ENCODE measurements around the gene RNF223.
"Not testable (repeated sequence)": the region's sequence is repeated elsewhere in the genome, so short reads cannot be mapped to it uniquely, and the experiment has no call there.

Gene RNF223

GRCh38 chr1:1087351-1088028 is 13.4 kb upstream of the RNF223 start:
- DNase-seq (ENCODE audit: low spot score): no peak

- no peak for DNase-seq (ENCODE audit: low spot score)
These were observed 12.8 kb upstream of the RNF223 start for GRCh38 chr1:1086911-1087341.

DNA sequence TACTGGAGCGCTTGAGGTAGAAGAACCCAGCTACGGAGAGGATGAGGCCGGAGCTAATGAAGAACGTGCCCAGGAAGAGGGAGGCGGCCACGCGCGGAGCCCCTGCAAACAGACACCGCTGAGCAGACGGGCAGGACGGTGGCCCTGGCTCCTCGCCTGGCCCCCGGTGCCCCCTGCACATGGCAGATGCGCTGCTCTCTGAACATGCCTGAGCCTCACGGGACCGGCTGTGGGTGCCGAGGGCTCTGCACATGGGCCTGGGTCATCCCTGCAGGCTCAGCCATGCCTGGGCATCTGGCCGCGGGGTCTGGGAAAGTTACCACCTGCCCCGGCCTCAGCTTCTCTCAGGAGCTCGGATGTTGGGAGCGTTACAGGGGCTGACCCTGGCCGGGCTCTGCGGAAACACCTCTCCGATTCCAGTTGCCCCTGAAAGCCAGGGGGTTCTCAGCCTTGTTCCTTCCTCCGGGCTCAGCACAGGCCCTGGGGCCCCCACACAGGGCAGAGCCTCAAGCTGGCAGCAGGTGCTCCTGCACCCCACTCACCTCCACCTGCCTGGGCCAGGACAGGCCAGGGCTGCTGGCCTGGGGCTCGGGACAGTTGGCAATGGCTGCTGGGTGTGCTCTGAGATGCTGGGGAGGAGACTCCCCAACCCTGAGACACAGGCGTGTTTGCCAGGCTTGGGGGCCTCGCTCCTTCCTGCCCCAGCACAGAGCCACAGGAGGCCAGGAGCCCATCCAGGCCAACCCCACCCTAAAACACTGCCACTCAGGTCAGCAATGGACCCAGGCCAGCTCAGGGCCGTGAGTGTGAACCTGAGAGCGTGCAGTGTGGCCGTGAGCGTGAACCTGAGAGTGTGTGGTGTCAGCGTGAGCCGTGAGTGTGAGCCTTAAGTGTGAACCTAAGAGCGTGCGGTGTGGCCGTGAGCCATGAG is 12.1 kb upstream of the RNF223 start:
- DNase-seq (ENCODE audit: low spot score): no peak

DNA sequence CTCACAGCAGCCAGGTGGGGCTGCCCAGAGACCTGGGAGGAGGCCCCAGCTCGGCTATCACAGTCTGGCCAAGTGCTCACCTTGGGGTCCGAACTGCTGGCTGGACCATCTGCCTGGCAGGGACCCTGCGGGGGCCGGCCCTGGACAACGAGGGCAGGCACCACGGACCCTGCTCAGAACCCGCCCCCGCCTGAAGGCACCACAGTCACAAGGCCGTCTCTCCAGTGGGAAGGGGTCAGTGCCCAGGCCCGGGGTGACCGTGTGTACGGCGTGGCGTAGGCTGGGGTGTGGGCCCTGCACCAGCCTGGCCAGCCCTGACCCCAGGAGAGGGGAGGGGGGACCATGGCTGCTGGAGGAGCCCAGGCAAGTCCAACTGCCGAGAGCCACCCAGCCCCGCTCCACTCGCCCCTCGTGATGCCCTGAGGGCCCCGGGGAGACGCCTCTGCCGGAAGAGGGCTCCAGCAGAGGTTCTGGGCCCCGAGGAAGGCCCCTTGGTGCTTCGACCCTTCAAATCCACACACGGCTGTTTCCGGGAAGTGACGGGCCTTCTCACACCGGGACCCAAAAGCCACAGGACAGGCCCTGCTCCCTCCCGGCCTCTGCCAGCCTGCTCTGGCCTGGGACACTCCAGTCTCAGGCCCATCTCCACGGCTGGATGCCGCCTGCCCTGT is 11.2 kb upstream of the RNF223 start:
- no peak for DNase-seq (ENCODE audit: low spot score)

DNA sequence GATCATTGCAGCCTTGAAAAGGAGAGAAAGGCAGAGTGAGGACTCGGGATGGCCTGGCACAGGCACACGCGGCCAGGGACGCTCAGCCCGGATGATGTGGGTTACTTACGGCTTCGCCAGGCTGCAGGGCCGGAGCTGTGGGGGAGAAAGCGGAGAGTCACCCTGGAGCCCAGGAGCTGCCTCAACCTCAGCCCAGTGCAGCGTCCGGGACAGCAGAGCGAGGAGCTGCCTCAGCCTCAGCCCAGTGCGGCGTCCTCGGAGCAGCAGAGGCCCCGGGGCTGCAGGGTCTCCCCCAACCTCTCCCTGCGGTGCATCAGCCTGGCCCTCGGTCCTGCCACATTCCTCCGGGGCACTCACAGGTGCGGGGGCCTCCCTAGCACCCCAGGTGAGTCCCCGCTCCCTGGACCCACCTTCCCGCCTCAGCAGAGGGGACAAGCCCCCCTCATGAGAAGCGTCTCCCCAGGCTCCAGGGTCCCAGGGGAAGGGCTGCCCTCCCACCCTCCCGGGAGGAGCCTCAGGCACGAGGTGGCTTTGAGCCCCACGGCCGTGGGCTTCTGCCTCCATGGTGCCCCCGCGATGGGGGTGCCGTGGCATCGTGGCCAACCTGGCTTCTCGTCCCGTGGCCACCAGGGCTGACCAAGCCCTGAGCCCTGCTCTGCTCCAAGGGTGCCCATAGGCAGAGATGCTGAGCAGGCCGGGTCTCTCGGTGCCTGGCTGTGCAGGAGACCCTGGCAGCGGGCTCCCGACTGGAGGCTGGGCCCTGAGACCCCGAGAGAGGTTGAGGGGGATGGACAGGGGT is 10.5 kb upstream of the RNF223 start:
- DNase-seq (ENCODE audit: low spot score): no peak

GRCh38 chr1:1083416-1084371 is 9.6 kb upstream of the RNF223 start:
- DNase-seq (ENCODE audit: low spot score): no peak

GRCh38 chr1:1082776-1083415 is 8.8 kb upstream of the RNF223 start:
- DNase-seq (ENCODE audit: low spot score): no peak

GRCh38 chr1:1082239-1082775 is 8.2 kb upstream of the RNF223 start:
- no peak for DNase-seq (ENCODE audit: low spot score)

DNA sequence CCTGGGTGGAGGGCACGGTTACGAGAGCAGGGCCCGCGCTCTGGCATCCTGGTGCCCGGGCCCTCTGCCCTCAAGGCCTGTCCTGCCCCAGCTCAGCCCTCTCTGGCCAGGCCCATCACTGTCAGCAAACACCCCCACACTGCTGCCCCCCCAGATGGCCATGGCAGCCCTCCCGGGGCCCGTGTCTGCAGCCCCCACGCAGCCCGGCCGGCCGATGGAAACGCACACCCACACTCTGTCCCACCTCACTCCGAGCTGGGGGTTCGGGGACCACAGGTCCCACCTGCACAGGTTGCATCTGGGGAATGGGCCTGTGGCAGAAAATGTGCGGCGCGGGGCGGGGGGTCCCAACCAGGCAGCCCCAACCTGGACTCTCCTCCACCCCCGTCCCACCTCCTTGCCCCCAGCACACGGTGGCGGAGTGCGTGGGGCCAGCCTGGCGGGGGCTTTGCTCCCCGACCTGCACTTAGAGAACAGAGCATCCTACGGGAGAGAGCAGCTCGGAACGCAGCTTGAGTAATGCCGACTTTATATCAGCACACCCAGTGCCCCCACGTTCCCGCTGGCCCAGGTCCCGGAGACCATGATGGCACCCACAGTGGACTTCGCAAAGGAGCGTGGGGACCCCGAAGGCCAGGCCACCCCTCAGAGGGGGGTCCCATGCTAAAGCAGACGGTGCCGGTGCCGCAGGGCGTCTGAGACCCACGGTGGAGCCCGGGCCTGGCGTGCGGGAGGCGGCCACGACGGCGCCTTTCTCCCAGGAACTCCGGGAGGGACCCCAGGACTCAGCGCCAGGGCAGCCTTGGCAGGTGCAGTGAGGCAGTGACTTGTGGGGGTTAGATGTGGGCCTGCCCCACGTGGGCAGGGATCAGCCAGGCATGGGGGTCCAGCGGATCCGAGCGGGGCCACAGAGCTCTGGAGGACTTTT is 7.5 kb upstream of the RNF223 start:
- no peak for DNase-seq (ENCODE audit: low spot score)

- no peak for DNase-seq (ENCODE audit: low spot score)
These were observed 6.8 kb upstream of the RNF223 start for GRCh38 chr1:1080951-1081310.

GRCh38 chr1:1080122-1080757 is 6.1 kb upstream of the RNF223 start:
- no peak for DNase-seq (ENCODE audit: low spot score)

DNA sequence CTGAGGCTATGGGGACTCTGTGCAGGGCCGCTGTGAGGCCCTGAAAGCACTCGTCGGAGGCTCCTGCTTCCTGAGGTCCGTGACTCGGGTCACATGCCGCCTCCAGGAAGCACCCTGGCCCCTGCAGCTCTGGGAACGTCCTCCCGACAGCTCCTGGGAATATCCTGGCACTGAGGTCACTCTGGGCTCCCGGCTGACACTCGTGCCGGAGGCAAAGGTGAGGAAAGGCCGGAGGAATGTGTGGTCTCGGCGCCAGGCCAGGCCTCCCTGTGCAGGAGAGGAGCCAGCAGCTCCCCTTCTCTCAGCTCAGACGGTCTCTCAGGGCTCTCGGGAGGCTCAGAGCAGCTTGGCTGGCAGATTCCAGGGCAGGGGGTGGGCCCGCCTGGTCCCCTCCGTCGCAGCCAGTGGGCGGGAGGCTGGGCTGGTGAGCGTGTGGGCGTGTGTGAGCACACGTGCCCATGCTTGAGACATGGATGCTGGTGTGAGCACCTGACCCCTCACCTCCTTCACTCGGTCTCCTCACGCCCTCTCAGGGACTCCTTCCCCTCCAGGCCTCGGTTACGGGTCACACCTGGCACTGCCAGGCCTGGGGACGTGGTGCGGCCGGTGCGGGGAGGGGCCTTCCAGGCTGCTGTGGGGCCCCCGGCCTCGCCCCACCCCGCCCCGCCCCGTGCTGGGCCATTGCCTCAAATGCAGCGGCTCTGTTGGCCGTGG is 5.5 kb upstream of the RNF223 start:
- peak; percentile 6 for DNase-seq (ENCODE audit: low spot score)

DNA sequence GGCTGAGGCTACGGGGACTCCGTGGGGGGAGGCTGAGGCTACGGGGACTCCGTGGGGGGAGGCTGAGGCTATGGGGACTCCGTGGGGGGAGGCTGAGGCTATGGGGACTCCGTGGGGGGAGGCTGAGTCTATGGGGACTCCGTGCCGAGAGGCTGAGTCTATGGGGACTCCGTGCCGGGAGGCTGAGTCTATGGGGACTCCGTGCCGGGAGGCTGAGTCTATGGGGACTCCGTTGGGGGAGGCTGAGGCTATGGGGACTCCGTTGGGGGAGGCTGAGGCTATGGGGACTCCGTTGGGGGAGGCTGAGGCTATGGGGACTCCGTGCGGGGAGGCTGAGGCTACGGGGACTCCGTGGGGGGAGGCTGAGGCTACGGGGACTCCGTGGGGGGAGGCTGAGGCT is 3.3 kb upstream of the RNF223 start:
- not testable (repeated sequence) for DNase-seq (ENCODE audit: low spot score)

DNA sequence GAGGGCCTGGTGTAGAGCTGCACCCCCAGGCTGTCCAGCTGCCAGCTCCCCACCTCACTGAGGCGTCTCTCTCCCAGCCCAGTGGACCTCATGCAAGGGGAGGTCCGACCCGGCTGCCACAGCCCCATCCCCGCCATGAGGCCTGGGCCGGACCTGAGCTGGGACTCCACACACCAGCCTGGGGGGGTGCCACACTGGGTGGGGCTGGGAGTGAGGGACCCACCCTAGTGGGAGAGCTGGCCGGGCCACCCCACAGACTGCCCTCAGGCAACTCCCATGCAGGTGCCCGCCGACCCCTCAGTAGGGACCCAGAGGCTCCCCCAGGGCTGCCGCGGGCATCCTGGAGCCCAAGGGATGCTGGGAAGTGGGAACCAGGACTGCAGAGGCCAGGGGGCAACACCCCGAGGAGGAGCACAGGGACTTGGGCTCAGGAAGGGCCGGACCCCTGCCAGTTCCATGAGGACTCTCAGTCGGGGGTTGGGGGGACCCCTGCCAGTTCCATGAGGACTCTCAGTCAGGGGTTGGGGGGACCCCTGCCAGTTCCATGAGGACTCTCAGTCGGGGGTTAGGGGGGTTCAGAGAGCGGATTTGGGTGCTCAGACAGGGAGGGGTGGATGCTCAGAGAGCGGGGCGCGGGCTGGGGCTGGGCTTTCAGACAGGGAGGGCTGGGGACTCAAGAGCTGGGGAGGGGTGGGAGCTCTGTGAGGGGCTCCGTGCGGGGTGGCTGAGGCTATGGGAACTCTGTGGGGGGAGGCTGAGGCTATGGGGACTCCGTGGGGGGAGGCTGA is 1.2 kb upstream of the RNF223 start:
- no peak for DNase-seq (ENCODE audit: low spot score)

- no peak for DNase-seq (ENCODE audit: low spot score)
These were observed 583 bp upstream of the RNF223 start for GRCh38 chr1:1074631-1075147.

DNA sequence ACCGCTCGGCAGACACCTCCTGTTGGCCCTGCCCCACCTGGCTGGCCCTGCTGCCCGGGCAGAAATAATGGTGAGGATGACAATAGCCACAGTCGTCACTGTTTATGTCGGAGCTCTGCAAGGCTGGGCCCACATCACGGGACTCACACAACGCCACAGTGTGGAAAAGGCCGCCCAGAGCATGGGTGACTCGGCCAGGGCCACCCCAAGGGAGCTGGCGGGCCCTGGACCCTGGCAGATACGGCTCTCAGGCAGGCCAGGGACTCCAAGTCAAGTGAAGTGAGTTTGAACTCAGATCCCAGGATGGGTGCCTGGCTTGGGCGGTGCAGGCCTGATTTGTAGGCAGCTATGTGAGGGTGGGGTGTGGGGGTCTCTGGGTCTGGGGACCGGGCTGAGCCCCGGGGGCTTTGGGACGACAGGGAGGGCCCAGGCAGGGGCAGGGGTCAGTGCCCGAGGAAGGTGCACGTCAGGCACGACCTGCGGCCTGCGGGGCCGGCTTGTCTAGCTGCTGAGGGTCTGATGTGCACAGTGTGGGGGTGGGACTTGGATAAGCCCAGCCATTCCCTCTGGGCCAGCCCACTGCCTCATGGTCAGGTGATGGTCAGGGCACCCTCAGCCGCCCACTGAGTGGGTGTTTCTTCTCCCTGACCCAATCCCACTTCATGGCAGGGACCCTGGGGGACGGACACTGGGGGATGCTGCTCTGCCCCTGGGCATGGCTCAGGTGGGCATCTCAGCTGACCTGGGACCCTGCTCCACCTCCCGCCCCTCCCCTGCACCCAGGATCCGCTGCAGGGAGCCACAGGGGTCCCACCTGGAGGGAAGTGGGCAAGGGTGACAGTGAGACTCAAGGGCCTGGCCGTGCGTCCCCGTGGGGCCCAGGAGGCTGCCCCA is 1.0 kb downstream of the RNF223 start:
- DNase-seq (ENCODE audit: low spot score): no peak
